ENCODE results near the gene PRUNE2.
"Not testable (repeated sequence)": the region's sequence is repeated elsewhere in the genome, so short reads cannot be mapped to it uniquely, and the experiment has no call there.

The PRUNE2 gene, protein sequence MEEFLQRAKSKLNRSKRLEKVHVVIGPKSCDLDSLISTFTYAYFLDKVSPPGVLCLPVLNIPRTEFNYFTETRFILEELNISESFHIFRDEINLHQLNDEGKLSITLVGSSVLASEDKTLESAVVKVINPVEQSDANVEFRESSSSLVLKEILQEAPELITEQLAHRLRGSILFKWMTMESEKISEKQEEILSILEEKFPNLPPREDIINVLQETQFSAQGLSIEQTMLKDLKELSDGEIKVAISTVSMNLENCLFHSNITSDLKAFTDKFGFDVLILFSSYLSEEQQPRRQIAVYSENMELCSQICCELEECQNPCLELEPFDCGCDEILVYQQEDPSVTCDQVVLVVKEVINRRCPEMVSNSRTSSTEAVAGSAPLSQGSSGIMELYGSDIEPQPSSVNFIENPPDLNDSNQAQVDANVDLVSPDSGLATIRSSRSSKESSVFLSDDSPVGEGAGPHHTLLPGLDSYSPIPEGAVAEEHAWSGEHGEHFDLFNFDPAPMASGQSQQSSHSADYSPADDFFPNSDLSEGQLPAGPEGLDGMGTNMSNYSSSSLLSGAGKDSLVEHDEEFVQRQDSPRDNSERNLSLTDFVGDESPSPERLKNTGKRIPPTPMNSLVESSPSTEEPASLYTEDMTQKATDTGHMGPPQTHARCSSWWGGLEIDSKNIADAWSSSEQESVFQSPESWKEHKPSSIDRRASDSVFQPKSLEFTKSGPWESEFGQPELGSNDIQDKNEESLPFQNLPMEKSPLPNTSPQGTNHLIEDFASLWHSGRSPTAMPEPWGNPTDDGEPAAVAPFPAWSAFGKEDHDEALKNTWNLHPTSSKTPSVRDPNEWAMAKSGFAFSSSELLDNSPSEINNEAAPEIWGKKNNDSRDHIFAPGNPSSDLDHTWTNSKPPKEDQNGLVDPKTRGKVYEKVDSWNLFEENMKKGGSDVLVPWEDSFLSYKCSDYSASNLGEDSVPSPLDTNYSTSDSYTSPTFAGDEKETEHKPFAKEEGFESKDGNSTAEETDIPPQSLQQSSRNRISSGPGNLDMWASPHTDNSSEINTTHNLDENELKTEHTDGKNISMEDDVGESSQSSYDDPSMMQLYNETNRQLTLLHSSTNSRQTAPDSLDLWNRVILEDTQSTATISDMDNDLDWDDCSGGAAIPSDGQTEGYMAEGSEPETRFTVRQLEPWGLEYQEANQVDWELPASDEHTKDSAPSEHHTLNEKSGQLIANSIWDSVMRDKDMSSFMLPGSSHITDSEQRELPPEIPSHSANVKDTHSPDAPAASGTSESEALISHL (N-terminal part only)

DNA sequence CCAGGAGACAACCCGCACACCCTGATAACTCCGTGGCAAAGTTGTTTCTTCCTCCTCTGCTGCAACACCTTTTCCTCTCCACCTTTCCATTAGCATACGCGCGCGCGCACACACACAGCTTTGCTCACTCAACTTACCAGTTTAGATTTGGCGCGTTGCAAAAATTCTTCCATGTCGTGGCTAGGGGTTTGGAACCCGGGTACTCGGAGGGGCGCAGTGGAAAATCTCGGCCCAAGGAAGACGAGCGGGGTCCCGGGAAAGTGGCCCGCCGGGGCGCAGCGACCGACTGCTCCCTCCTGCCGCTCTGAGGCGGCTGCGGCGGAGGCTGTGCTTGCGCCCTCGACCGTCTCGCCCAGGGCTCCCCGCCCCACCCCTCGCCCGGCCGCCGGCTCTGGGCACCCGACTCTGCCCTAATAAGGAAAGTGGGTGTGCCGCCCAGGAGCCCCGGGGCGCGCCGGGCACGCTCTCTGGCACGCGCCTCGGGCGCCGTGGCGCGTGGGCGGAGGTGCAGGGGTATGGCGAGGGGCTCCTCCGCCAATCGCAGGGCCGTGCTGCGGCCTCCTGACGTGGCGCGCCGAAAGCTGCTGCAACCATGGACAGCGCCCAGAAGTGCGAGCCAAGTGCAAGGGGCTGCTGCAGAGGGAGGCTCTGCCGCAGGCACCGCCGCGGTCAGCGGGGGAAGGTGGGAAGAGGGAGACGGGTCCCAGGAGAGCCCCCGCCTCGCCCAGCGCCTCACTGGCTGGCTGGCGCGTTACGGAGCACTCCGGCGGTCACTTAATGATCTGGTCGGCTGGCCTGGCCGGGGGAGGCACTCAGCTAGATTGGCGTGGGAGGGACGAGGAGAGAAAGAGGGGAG, at the start of gene PRUNE2:
TSS of gene PRUNE2 (minus strand) at position 324 of the 856 bp plus-strand sequence. CDS start at position 173, 151 bp downstream.
- no peak for FAIRE-seq

DNA sequence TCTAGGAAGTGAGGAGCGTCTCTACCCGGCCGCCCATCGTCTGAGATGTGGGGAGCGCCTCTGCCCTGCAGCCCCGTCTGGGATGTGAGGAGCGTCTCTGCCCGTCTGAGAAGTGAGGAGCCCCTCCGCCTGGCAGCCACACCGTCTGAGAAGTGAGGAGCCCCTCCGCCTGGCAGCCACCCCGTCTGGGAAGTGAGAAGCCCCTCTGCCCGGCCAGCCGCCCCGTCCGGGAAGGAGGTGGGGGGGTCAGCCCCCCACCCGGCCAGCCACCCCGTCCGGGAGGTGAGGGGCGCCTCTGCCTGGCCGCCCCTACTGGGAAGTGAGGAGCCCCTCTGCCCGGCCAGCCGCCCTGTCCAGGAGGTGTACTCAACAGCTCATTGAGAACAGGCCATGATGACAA, 49.5 kb upstream of the PRUNE2 start:
- FAIRE-seq, result not testable (repeated sequence)

DNA sequence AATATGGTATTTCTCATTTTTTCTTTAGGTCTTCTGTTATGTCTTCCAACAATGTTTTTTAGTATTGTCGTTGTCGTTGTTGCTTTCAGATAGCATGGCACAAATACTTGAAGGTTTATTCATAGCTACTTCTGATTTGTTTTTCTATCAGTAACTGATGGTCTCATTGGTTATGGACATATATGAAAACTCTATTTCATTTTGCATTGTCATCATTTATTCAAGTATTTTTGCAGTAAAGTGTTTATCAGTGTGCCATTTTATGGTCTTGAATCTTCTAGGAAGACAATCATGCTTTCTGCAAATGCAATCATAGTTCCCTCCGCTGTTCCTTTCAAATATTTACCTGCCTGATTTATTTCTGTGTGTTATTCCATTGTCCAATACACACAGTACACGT, 44.0 kb upstream of the PRUNE2 start:
- FAIRE-seq, result no peak

DNA sequence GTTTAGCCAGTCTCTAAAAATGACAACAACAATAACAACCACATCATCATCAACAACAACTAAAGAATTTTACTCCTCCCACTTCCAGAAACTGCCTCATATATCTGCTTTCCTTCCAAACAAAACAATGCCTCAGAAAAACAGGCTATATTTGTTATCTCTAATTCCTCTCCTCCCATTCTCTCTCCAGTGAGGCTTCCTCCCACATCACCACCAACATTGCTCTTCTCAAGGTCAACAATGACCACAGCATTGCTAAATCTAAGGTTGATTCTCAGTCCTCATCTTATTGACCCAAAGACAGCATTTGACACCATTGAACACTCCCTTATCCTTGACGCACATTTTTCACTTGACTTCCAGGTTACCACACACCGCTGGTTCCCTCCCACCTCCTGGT, 38.1 kb upstream of the PRUNE2 start:
- no peak for FAIRE-seq

DNA sequence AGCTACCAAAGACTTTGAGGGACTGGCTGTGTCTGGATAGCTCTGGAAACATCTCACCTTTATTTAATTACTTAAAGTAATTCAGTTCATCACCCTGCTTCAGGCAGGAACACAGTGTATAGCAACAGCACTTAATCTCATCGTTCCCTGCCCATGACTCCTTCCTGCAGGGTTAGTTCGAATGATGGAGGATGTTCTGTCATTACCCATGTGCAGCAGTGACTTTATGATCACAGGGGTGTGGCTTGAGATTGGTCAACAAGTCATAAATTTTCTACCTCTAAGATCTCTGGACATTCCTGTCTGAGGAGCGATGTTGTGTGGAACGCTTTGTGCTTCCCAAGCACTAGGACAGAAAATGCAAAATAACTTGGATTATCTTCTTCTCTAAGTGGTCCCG, 37.1 kb upstream of the PRUNE2 start:
- no peak for FAIRE-seq

DNA sequence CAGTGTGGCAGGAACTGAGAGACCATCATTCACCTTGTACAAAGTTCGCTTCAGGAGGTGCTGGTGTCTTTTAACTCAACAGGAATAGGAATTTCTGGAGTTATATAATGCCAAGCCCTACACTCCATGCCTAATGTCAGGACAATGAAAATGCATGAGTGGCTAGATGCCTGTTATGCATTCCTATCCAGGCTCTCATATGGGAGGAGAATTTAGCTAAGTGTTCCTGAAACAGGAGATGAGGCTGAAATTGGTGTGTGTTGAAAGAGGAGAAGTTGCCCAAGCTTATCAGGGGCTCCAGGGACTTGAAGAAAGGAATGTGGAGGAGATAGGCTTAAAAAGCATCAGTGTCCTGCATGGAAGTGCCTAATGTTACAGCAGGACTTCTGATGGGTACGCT, 26.8 kb upstream of the PRUNE2 start:
- no peak for FAIRE-seq

DNA sequence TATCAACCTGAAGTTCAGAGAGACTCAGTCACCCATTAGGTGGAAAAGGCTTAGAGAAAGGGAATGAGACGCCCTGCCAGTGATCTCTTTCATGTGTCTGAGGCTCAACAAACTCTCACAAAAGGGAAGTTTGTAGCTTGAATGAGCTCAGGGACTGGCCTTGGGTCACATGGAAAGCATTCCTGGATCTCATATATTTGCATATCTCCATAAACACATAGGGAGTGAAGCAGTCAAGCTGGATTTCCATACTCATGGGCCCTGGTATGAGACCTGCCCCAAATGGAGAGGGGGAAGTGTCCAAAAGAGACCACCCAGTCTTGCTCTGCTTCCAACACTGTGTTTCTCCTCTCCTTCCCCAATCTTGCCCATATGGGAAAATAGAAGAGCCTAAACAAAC, 26.4 kb upstream of the PRUNE2 start:
- no peak for FAIRE-seq

DNA sequence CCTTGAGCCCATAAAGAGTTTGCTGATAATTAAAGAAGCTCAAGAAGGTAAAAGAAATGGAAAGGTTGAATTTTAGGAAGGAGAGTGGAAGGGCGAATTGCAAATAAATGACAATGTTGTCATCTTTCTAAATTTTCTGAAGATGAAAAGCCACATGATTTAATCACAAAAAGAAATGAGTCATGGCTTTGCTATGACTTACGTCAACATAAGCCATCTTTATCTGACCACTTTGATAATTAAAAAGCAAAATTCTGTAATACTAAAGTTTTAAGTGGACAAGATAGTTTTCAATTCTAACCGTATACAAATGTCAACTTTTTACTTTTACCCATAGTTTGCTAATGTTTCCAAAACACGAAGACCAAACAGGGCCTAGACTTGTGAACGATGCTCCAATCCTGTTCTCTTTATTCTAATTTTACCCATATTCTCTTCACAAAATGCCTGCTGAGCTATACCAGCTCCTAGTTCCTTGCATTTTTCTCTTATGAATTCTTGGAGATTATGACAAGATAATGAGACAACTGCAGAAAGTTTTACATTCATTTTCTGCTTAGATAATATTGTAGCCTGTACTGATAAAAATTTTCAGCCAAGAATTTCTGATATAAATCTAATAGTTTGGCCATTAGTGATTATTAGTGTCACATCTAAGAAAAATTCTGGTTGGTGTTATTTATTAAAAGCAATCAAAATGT, 21.8 kb upstream of the PRUNE2 start:
- FAIRE-seq, result no peak

DNA sequence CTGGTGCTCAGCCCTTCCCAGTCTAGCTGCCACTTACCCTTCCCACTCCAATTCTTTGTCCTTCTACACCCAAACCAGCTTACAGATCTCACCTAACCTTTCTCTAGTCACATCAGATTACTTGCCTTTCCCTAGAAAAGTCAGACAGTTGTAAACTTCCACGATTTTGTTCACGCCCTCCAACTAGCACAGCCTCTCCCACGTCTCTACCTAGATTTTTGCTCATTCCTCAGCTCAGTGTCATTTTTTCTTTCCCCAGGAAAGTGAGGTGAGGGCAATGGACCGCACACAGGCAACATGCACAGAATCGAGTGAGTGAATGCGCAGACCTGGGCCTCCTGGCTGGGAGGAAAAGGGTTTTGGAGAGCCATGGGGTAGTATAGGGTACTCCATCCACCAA, 20.9 kb upstream of the PRUNE2 start:
- FAIRE-seq, result no peak

DNA sequence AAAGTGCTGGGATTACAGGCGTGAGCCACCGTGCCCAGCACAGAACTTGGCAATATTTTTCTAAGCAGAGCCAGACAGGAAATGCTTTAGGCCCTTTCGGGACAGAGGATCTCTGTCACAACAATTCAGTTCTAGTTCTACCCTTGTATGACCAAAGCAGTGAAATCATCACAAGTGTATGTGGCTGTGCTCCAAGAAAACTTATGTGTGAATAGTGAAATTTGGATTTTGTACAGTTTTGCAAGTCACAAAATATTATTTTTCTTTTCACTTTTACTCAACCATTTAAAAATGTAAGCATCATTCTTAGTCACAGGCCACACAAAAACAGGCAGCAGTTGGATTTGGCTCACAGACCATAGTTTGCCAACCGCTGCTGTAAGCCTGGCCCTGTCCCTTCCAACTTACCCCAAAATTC, 20.4 kb upstream of the PRUNE2 start:
- no peak for FAIRE-seq

DNA sequence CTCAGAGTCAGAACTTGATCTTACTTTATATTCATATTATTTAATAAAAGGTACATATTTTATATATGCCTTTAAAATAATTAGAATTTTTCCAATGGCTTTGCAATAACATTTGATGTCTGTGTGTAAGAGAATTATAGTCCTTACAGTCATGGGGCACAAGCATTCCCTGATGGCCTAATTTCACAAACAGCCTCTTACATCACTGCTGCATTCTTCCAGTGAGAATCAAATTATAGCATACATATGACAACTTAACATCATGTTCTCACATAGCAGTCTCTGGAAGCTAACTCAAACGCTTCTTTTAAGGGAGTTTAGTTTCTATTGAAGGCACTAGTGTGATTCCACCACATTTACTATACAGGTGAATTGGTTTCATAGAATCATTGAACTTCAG, 15.3 kb upstream of the PRUNE2 start:
- no peak for FAIRE-seq

DNA sequence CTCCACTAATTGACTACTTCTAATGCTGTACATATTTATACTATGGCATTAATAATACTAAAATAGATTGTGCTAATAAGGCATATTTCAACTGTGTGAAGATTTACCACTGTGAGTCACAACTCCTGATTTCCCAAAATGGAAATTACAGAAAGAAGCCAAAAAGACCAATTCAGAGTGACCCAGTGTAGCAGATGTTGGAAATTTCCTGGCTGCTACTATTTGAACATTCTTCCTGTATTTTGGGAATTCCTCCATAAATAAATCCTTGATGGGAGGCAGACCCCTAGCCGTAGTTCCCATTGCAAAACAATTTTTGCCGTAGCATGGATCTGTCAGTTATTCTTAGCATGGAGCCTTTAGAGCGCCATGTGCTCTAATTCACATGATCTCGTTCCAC, 11.4 kb upstream of the PRUNE2 start:
- no peak for FAIRE-seq

DNA sequence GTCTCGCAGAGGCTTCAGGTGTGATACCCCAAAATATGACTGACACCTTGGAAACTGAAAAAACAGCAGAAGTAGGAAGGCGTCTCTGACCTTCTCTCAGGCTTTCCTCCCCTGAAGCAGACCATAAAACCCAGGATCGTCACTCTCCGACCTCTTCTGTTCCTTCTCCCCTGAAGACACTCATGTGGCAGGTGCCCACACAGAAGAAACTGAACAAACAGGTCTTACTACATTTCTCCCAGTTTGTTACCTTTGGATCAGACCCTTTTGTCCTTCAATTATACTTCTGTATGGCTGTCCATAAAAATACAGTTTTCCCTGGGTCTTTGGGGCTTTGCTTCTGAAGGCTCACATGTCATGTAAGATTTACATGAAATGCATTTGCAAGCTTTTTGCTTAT, 10.3 kb upstream of the PRUNE2 start:
- no peak for FAIRE-seq

DNA sequence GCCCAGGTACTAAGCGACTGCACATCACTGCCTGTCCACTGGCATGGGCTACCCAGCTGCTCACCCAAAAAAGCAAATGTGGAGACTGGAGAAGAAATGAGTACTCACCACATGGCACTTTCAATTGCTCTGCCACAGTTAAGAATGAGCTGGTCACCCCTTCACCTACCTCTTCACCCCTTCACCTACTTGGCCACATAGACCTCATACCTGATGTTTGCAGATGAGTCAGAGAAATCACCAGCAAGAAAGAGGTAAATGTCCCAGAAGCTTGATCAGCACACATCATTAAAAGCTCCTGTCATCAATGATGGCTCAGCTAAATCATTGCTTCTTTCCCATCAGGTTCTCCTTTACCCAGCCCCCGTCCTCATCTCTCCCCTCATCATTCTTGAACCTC, 7.6 kb upstream of the PRUNE2 start:
- no peak for FAIRE-seq

DNA sequence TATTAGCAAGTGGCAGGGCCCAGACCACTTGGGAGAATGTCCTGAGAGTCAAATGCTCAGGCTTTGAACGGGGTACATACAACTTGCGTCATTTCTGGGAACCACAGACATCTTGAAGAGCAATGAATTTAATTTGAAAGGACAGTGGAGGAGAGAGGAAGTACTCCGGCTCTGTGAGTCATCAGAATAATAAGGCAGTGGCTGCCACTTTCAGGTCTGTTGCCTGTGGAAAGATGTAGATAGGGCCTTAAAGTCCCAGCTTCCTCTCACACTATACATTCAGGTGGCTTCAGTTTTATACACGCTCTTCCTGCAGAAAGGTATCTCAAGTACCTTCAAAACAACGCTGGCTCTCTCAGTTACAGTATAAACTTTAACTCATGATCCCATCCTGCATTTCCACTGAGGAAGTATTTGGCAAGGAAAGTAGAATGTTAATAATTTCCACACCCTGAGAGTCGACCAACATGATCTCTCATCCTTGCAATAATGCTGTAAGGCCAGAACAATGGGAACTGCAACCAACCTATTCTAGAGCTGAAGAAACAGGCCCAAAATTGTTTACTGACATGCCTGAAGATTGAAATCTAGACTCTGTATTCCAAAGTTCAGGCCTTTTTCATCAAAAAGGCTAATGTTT, 6.8 kb upstream of the PRUNE2 start:
- FAIRE-seq, result no peak

DNA sequence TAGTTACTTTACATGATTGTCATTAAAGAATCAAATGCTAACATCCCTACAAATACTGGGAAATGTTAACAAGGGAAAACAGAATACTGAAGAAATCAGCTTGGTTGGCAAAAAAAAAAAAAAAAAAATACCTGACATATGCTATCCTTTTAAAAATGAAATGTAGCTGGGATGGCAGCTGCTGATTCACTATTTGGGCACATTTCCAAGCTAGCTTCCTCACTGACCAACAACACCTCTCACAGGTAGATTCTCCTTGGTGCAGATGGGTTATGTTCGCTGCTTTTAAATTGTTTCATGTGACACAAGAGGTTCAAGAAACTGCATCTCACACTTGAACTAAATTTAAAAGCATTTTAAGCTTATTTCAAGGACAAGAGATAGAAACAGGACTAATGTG, 6.1 kb upstream of the PRUNE2 start:
- no peak for FAIRE-seq

DNA sequence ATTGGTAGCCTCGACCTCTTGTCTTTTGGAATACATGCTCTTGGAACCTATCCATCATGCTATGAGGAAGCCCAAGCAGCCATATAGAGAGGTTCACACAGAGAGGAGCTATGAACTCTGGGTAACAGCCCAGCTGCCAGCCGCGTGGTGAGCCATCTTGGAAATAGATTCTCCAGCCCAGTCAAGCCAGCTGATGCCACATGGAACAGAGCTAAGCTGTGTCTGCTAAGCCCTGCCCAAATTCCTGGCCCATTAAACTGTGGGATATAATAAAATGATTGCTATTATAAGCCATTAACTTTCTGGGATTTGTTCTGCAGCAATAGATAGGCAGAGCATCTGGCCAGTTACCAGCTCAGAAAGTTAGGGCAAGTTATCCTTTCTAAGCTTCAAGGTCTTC, 4.9 kb upstream of the PRUNE2 start:
- no peak for FAIRE-seq

DNA sequence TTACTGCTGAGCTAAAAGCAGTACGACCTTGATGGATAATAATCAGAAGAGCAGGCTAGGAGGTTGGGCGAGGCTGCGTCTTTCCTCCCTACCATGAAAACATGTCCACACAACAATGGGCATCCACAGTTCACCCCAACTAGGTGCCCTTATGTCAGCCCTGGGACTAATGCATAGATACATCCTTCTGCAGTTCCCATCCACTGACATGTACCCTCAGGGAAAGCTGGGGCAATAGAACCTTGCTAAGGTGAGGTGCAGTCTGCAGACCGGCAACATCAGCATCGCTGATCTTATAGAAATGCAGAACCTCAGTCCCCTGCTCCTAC, 697 bp upstream of the PRUNE2 start:
- no peak for FAIRE-seq

DNA sequence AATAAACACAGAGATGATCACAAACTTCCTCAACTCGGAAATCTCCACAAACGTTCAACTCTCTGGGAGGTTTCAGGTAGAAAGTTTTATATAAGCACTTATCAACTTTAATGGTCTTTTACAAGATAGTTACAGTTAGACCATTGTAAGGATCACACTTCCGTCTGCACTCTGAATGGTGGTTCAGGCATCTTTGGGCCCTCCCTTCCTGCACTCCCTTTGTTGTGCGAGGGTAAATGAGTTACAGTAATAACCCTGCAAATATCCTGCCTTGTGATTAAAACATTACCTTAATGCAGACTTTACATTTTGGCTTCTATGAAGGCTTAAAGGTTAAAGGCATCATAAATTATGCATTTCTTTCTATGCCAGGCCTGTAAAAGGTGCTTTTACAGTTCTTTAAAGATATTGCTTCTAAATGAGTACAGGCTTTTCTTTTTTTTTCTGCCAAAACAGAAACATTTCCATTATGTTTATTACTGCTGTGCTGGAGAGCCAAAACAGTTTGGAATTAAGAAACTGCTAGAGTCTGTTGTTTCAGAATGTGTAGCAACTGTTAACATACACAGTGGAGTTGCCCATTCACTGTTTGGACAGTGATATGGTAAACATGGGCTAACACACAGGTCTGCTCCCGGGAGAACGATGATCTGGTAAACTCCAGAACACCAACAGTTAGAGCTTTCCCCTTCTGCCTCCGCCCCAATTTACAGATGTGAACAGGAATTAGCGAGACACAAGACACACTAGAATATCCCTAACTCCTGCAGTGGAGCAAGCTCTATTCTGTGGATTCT, 1.1 kb downstream of the PRUNE2 start:
- peak; percentile 86 for FAIRE-seq

DNA sequence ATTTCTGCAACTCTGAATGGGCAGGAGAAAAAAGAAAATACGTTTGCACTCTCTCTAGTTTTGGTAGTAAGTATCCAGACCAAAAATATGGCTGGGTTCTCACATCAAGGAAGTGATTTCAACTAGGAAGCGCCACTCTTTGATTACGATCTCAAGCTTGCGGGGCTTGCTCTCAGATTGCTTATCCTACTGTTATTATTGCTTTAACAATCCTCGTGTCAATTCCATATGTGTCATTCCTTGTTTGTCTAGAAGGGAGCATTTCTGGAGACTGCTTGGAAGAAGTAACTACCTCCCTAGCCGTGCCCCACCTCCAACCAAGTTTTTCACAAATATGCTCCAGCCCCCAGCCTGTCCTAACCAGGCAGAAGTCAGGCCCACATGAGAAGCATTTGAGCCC, 3.5 kb downstream of the PRUNE2 start:
- FAIRE-seq, result no peak

Data from A204.1 (cell line).